Omental fat pad (tissue), 4 donors: ENCODE results near the gene AHI1. TPM values are rescaled to one million over a fixed set of nuclear protein-coding genes. Genes with fewer than 3 reads are reported as not detected.

Source experiments
- ATAC-seq: fragments of 150-250 bp; one replicate; pipeline ENCODE4 v1.9.1; 2016; ENCODE audit warnings: mild to moderate bottlenecking, moderate library complexity; ENCODE audit not compliant: low FRiP score
- DNase-seq: peaks from one replicate; pipeline ENCODE4 v3.0.0-alpha.2; 2019; ENCODE audit warnings: low spot score
- CTCF ChIP-seq, 3 donors: fragments of 450-650 bp; IDR thresholded peaks; one replicate each; pipeline ENCODE4 v1.5.1; 2016 to 2017; ENCODE audit warnings: antibody characterized with exemption in 3 of 3, mild to moderate bottlenecking in 3 of 3, moderate library complexity in 2 of 3
- total RNA-seq, 4 donors: library from RNA; depleted of rRNA; stranded (reverse); fragments of >200 nt; gene quantifications; one replicate each; pipeline ENCODE4 v1.1.0, GENCODE V29; 2016

The AHI1 gene
- total RNA-seq, 4 donors from 2014 or later, result 26.3 to 59.3 (median 35.7) TPM

- ATAC-seq (no peak), DNase-seq (no peak)
- TF ChIP-seq CTCF (IDR thresholded peaks at IDR 0.05), result no peak
Measured at GRCh38 chr6:135334169-135334568, 163.4 kb downstream of the AHI1 start.

GRCh38 chr6:135331002-135331401, 166.5 kb downstream of the AHI1 start:
- DNase-seq (no peak), ATAC-seq (no peak)
- no peak for TF ChIP-seq CTCF (IDR thresholded peaks at IDR 0.05)

GRCh38 chr6:135329851-135330803, 167.4 kb downstream of the AHI1 start:
- no peak for TF ChIP-seq CTCF (IDR thresholded peaks at IDR 0.05)
- ATAC-seq (no peak), DNase-seq (no peak)

GRCh38 chr6:135328136-135328535, 169.4 kb downstream of the AHI1 start:
- ATAC-seq (no peak), DNase-seq (no peak)
- TF ChIP-seq CTCF (IDR thresholded peaks at IDR 0.05), result no peak

- no peak for TF ChIP-seq CTCF (IDR thresholded peaks at IDR 0.05)
- DNase-seq, result no peak
- ATAC-seq, result no peak
Measured at GRCh38 chr6:135325624-135326424, 171.7 kb downstream of the AHI1 start.

- ATAC-seq, result no peak
Measured at GRCh38 chr6:135324531-135324930, 173.0 kb downstream of the AHI1 start.

More at GRCh38 chr6:135324531-135324930, 173.0 kb downstream of the AHI1 start:
- no peak for DNase-seq
- TF ChIP-seq CTCF (IDR thresholded peaks at IDR 0.05), result no peak
